Urinary bladder (tissue), 4 donors: ENCODE measurements around the gene POLR3A. TPM values are rescaled to one million over a fixed set of nuclear protein-coding genes. Genes with fewer than 3 reads are reported as not detected.

Experiments used
- DNase-seq: peaks from one replicate; pipeline ENCODE4 v3.0.0-alpha.2; 2015; ENCODE audit errors: extremely low spot score
- H3K27ac ChIP-seq: one replicate; pipeline ENCODE4 v1.5.1; 2013; ENCODE audit warnings: low read depth, mild to moderate bottlenecking, moderate library complexity
- H3K36me3 ChIP-seq: one replicate; pipeline ENCODE4 v1.6.1; 2013; ENCODE audit warnings: mild to moderate bottlenecking, moderate library complexity; ENCODE audit not compliant: insufficient read depth
- H3K4me1 ChIP-seq: one replicate; pipeline ENCODE4 v1.6.1; 2013; ENCODE audit warnings: mild to moderate bottlenecking, moderate library complexity; ENCODE audit not compliant: insufficient read depth
- H3K4me3 ChIP-seq: one replicate; pipeline ENCODE4 v1.5.1; 2013; ENCODE audit warnings: low read depth, low read length
- WGBS: extraction: QIAGEN DNeasy Blood & Tissue Kit; methylation state at CpG from one replicate; pipeline ENCODE4 v1.1.7; 2013; 5-methylcytosine and 5-hydroxymethylcytosine counted together
- polyA plus RNA-seq: library from polyadenylated mRNA; stranded (reverse); fragments of 200-250 nt; gene quantifications from one replicate; pipeline ENCODE4 v1.2.3, GENCODE V29; 2013
- total RNA-seq: library from RNA; depleted of rRNA; stranded (reverse); fragments of >200 nt; gene quantifications from one replicate; pipeline ENCODE4 v1.2.3, GENCODE V29; 2014
- donor health status: healthy with polysubstance abuse.
- donor health status: healthy.

POLR3A gene
- total and polyA plus RNA-seq, 2 donors: 5.8 to 14.5 TPM

DNA sequence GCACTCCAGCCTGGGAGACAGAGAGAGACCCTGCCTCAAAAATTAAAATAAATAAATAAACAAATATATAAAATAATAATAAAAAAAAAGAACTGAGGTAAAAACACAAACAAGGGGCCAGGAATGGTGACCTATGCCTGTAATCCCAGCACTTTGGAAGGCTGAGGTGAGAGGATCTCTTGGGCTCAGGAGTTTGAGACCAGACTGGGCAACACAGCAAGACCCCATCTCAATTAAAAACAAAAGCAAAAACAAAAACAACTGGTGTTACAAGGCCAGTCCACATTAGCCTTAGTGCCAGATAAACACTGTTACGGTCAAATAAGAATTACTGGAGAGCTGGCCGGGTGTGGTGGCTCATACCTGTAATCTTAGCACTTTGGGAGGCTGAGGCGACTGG lies 5.6 kb downstream of the POLR3A start:
- Histone ChIP-seq H3K27ac (no peak overlapping the region), H3K4me1 (peaks cover 2% of the 10 kb centered on the region), H3K36me3 (peaks cover 12% of the 10 kb centered on the region), H3K4me3 (no peak overlapping the region)
- DNase-seq: no peak
- 99% methylated on average over 3 of the region's 3 CpGs for WGBS

DNA sequence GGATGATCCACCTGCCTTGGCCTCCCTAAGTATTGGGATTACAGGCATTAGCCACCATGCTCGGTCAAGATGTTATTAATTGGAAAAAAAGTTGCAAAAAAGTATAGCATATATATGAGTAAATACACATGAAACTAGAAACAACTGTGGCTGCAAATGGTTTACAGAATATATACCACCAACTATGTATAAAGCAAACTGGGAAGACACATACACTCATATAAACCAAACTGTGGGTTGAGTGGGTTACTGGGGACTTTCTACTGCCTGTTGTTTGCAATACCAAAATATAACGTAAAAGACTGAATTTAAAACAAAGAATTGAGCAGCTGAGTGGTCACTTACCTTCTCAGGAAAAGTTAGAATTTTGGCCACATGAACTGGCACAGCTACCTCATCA lies 8.1 kb downstream of the POLR3A start:
- Histone ChIP-seq H3K4me3 (no peak overlapping the region), H3K27ac (no peak overlapping the region), H3K4me1 (no peaks in the 10 kb centered on the region), H3K36me3 (peaks cover 19% of the 10 kb centered on the region)
- DNase-seq: no peak
- 86% methylated on average over 2 of the region's 2 CpGs for whole genome bisulfite sequencing

GRCh38 chr10:78019264-78019663 lies 10.1 kb downstream of the POLR3A start:
- 89% methylated on average over 3 of the region's 3 CpGs for WGBS
- Histone ChIP-seq H3K27ac (no peak overlapping the region), H3K36me3 (peaks cover 18% of the 10 kb centered on the region), H3K4me3 (no peak overlapping the region), H3K4me1 (no peaks in the 10 kb centered on the region)
- no peak for DNase-seq

DNA sequence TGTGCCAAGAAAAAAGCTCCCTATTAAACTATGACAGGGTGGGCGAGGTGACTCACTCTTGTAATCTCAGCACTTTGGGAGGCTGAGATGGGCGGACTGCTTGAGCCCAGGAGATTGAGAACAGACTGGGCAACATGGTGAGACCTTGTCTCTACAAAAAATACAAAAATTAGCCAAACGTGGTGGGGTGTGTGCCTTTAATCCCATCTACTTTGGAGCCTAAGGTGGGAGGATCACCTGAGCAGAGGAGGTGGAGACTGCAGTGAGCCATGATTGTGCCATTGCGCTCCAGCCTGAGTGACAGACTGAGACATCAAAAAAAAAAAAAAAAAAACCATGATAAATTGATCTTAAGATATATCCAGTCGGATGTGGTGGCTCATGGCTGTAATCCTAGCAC lies 11.5 kb downstream of the POLR3A start:
- peaks cover 15% of the 10 kb centered on the region for H3K36me3 ChIP-seq
- no peak overlapping the region for H3K4me3 ChIP-seq
- WGBS: 84% methylated on average over 5 of the region's 5 CpGs
- no peaks in the 10 kb centered on the region for H3K4me1 ChIP-seq
- no peak for DNase-seq
- no peak overlapping the region for H3K27ac ChIP-seq

DNA sequence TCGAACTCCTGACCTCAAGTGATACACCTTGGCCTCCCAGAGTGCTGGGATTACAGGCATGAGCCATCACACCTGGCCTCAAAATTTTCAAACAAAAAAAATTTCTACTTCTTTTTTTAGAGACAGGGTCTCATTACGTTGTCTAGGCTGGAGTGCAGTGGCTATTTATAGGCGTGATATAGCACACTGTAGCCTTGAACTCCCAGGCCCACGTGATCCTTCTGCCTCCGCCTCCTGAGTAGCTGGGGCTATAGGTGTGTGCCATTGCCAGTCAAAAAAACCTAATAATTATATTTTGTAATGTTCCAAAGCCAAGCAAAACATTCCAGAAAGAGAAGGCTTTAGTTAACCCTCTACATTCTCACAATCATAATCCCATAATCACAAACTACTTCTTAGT lies 13.8 kb downstream of the POLR3A start:
- no peaks in the 10 kb centered on the region for H3K4me1 ChIP-seq
- WGBS: 88% methylated on average over 5 of the region's 5 CpGs
- no peak overlapping the region for H3K4me3 ChIP-seq
- no peak overlapping the region for H3K27ac ChIP-seq
- DNase-seq: no peak
- peaks cover 13% of the 10 kb centered on the region for H3K36me3 ChIP-seq

GRCh38 chr10:78013564-78013963 lies 15.8 kb downstream of the POLR3A start:
- DNase-seq: no peak
- Histone ChIP-seq H3K4me3 (no peak overlapping the region), H3K27ac (no peak overlapping the region), H3K4me1 (no peaks in the 10 kb centered on the region), H3K36me3 (peaks cover 10% of the 10 kb centered on the region)
- 69% methylated on average over 1 of the region's 1 CpG for WGBS

DNA sequence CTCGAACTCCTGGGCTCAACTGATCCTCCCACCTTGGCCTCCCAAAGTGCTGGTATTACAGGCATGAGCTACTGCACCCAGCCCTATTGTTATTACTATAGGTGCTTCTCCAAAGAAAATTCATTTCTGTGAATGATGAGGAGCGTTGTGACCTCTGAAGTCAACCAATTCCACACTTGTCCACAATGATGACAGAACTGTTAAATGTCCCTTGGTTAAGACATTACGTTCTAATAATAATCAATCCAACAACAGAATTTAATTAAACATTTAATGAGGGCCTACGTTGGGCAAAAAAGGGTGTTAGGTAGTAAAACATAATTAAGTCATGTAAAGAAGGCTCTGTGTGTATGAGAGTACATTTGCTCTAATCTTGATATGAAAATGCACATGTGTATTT lies 18.2 kb downstream of the POLR3A start:
- DNase-seq: no peak
- 94% methylated on average over 4 of the region's 4 CpGs for WGBS
- Histone ChIP-seq H3K4me3 (no peak overlapping the region), H3K27ac (no peak overlapping the region), H3K36me3 (peaks cover 4% of the 10 kb centered on the region), H3K4me1 (no peaks in the 10 kb centered on the region)

GRCh38 chr10:78010278-78010677 lies 19.0 kb downstream of the POLR3A start:
- peak; percentile 40 for DNase-seq
- Histone ChIP-seq H3K4me3 (no peak overlapping the region), H3K36me3 (peaks cover 4% of the 10 kb centered on the region), H3K4me1 (no peaks in the 10 kb centered on the region), H3K27ac (no peak overlapping the region)
- WGBS: 81% methylated on average over 7 of the region's 7 CpGs

DNA sequence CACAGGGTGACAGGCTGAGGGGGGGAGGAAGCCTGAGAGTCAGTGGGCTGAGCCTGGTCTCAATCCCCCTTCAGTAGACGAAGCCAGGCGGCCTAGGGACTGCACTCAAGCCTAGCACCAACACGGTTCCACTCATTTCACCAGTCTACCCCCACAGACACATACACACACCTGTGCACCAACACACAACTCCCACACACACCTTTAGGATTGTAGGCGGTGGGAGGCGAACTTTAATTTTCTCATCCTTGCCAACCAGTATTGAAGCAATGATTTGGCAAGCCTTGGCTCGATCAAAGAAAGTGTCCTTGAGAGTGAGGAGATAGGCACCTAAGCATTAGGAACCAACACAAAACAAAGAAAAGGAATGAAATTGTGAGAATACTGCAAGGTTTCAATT lies 19.7 kb downstream of the POLR3A start:
- 94% methylated on average over 6 of the region's 6 CpGs for WGBS
- Histone ChIP-seq H3K36me3 (peaks cover 5% of the 10 kb centered on the region), H3K27ac (no peak overlapping the region), H3K4me1 (no peaks in the 10 kb centered on the region), H3K4me3 (no peak overlapping the region)
- DNase-seq: no peak

- H3K4me1 ChIP-seq: no peaks in the 10 kb centered on the region
- H3K4me3 ChIP-seq: no peak overlapping the region
- DNase-seq: no peak
- peaks cover 7% of the 10 kb centered on the region for H3K36me3 ChIP-seq
- 82% methylated on average over 1 of the region's 1 CpG for WGBS
- no peak overlapping the region for H3K27ac ChIP-seq
These were observed 22.1 kb downstream of the POLR3A start for GRCh38 chr10:78007172-78007571.

DNA sequence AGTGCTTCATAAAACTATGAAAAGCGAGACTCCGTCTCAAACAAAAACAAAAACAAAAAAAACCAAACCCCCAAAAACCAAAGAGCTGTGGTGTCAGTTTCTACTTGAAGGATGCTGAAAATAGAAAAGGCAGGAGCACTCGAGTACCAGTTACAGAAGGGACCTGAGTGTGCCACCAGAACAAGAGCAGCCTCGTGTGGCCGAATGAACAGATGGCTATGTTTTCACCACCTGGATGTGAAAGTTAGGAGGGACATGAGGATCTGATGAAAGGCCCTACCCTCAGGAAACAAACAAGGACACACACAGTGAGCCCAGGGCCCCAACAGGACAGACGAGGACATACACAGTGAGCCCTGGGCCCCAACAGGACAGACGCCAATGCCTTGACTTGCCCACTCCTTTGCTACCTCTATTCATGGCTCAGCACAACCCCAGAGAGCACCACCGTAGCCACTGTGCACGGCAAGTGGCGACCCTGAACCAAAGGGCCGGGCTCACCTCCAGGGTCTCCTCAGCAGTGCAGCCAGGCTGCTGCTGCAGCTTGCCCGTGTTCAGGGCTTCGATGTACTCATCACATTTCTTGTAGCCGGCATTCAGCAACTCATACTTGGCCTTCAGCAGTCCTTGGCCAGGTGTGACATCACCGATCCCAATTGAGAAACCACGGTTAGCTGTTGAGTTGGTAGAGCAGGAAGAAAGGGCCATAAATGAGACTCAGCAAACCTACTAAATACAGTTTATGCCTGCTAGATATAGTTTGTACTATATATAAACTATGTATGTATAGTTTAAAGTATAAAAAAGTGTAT lies 24.9 kb downstream of the POLR3A start:
- no peaks in the 10 kb centered on the region for H3K4me1 ChIP-seq
- WGBS: 91% methylated on average over 16 of the region's 16 CpGs
- no peak overlapping the region for H3K4me3 ChIP-seq
- H3K27ac ChIP-seq: no peak overlapping the region
- no peak for DNase-seq
- peaks cover 12% of the 10 kb centered on the region for H3K36me3 ChIP-seq

DNA sequence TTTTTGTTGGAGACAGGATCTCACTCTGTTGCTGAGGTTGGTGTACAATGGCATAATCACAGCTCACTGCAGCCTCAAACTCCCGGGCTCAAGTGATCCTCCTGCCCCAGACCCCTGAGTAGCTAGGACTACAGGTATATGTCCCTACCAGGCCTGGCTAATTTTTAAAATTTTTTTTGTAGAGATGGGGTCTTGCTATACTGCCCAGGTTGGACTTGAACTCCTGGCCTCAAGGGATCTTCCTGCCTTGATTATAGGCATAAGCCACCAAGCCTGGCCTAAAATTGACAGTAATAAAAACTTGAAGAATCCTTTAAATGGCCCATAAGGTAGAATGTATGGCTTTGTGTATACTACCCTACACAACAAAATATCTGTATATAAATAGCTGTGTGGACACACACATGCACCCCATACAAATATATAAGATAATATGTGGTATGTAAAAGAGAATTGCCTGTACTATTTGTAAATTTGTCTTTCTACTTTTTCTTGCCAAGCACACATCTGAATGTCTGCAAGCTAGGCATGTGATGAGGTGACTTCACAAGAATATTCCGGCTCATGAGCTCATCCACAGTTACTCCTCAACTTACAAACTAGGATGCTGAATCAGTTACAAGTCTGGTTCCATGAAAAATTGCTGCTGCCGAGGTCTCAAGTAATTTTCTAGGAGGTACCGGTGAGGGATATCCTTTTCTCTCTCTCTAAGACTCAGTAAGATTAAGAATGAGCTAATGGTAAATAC lies 26.6 kb downstream of the POLR3A start:
- Histone ChIP-seq H3K27ac (no peak overlapping the region), H3K36me3 (peaks cover 12% of the 10 kb centered on the region), H3K4me1 (no peaks in the 10 kb centered on the region), H3K4me3 (no peak overlapping the region)
- no peak for DNase-seq
- WGBS: 92% methylated on average over 4 of the region's 4 CpGs

- peaks cover 12% of the 10 kb centered on the region for H3K36me3 ChIP-seq
These were observed 28.3 kb downstream of the POLR3A start for GRCh38 chr10:78000956-78001472.

GRCh38 chr10:78000206-78000605 lies 29.1 kb downstream of the POLR3A start:
- no peaks in the 10 kb centered on the region for H3K4me1 ChIP-seq
- H3K27ac ChIP-seq: no peak overlapping the region
- H3K4me3 ChIP-seq: no peak overlapping the region
- peaks cover 10% of the 10 kb centered on the region for H3K36me3 ChIP-seq
- no peak for DNase-seq

More at GRCh38 chr10:78000956-78001472, 28.3 kb downstream of the POLR3A start:
- WGBS: 92% methylated on average over 6 of the region's 6 CpGs
- Histone ChIP-seq H3K4me3 (no peak overlapping the region), H3K4me1 (no peaks in the 10 kb centered on the region), H3K27ac (no peak overlapping the region)
- DNase-seq: no peak
